Neural progenitor cell (in vitro differentiated cells): ENCODE measurements around the gene FIGLA. TPM values are rescaled to one million over a fixed set of nuclear protein-coding genes. Genes with fewer than 3 reads are reported as not detected.
A peak's percentile ranks its signal among the peaks of the same experiment; 100 is the strongest.

Experiments
- DNase-seq: peaks from one replicate; pipeline ENCODE4 v3.0.0-alpha.2; 2016; ENCODE audit warnings: low spot score
- H2AFZ ChIP-seq: fragments of 200-600 bp; sonication (generic); replicated peaks from 2 replicates; pipeline ENCODE4 v1.6.1; 2016; ENCODE audit warnings: antibody characterized with exemption
- H3F3A ChIP-seq: fragments of 200-600 bp; sonication (generic); 2 replicates; pipeline ENCODE4 v1.6.1; 2016; ENCODE audit warnings: antibody characterized with exemption, low read depth
- H3K27ac ChIP-seq: fragments of 200-600 bp; sonication (generic); 2 replicates; pipeline ENCODE4 v1.5.1; 2016; ENCODE audit warnings: mild to moderate bottlenecking
- H3K27me3 ChIP-seq: fragments of 200-600 bp; sonication (generic); 2 replicates; pipeline ENCODE4 v1.6.1; 2016; ENCODE audit warnings: mild to moderate bottlenecking, moderate library complexity
- H3K36me3 ChIP-seq: fragments of 200-600 bp; sonication (generic); 2 replicates; pipeline ENCODE4 v1.5.1; 2016
- H3K4me1 ChIP-seq: fragments of 200-600 bp; sonication (generic); 2 replicates; pipeline ENCODE4 v1.6.1; 2016; ENCODE audit warnings: mixed run types
- H3K4me2 ChIP-seq: fragments of 200-600 bp; sonication (generic); 2 replicates; pipeline ENCODE4 v1.6.1; 2016
- H3K4me3 ChIP-seq: fragments of 200-600 bp; sonication (generic); 2 replicates; pipeline ENCODE4 v1.5.1; 2016
- H3K79me2 ChIP-seq: fragments of 200-600 bp; sonication (generic); 2 replicates; pipeline ENCODE4 v1.6.1; 2016; ENCODE audit warnings: low read depth
- H3K9ac ChIP-seq: fragments of 200-600 bp; sonication (generic); 2 replicates; pipeline ENCODE4 v1.6.1; 2016
- H3K9me3 ChIP-seq: fragments of 200-600 bp; sonication (generic); 2 replicates; pipeline ENCODE4 v1.5.1; 2016; ENCODE audit warnings: low read depth
- H4K20me1 ChIP-seq: fragments of 200-600 bp; sonication (generic); 2 replicates; pipeline ENCODE4 v1.6.1; 2016; ENCODE audit warnings: low read depth
- H3K27ac Mint-ChIP-seq: 3 replicates; pipeline ENCODE4 v1.8.0; 2021; ENCODE audit warnings: mixed read lengths
- H3K27me3 Mint-ChIP-seq: 2 replicates; pipeline ENCODE4 v1.8.0; 2022; ENCODE audit warnings: low read depth, mild to moderate bottlenecking, inconsistent platforms, moderate library complexity, mixed read lengths; ENCODE audit not compliant: insufficient read depth
- H3K36me3 Mint-ChIP-seq: 3 replicates; pipeline ENCODE4 v1.8.0; 2021; ENCODE audit warnings: mixed read lengths
- H3K4me1 Mint-ChIP-seq: 3 replicates; pipeline ENCODE4 v1.8.0; 2021; ENCODE audit warnings: mixed read lengths
- H3K4me3 Mint-ChIP-seq: 3 replicates; pipeline ENCODE4 v1.8.0; 2021; ENCODE audit warnings: mild to moderate bottlenecking, moderate library complexity, mixed read lengths
- H3K9me3 Mint-ChIP-seq: 3 replicates; pipeline ENCODE4 v1.8.0; 2020; ENCODE audit warnings: mixed read lengths
- EZH2 ChIP-seq: fragments of 200-600 bp; sonication (generic); IDR thresholded peaks from 2 replicates; pipeline ENCODE4 v1.6.1; 2017; ENCODE audit warnings: antibody characterized with exemption, mild to moderate bottlenecking, moderate library complexity
- EZH2phosphoT487 ChIP-seq: fragments of 200-600 bp; sonication (generic); IDR thresholded peaks from 2 replicates; pipeline ENCODE4 v1.6.1; 2017; ENCODE audit warnings: antibody characterized with exemption
- total RNA-seq: library from RNA; depleted of rRNA; stranded (reverse); fragments of >200 nt; gene quantifications from 2 replicates; pipeline ENCODE4 v1.2.3, GENCODE V29; 2015; ENCODE audit warnings: low replicate concordance
- TF ChIP-seq, protein P1 (sequence below): fragments of 200-600 bp; sonication (generic); IDR thresholded peaks from 2 replicates; pipeline ENCODE4 v1.5.1; 2017; ENCODE audit warnings: antibody characterized with exemption, mild to moderate bottlenecking

Gene FIGLA
- total RNA-seq, 1 donor from 2014 or later = not detected

DNA sequence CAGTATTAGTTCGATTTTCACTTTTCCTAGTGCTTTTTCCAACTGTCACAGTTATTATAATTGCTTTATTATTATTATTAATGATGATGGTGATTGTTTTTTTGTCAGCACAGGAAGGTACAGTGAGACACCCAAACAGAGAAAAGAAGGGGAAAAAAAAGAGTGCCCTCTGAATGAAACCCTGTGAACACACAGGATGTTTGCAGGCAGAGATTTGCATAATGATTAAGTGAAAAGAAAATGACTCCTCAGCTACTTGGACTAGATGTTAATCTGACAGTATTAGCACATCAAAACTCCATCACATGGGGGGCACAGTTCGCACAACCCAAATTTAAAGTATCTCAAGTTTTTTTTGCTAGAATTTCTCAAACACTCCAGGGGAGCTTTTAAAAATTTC, 55.4 kb downstream of the FIGLA start:
- no peaks in the 10 kb centered on the region for H3K9me3 Mint-ChIP-seq
- Histone ChIP-seq H3K79me2 (peaks cover 94% of the 10 kb centered on the region), H4K20me1 (peaks cover 80% of the 10 kb centered on the region), H2AFZ (no peak overlapping the region), H3K27me3 (no peaks in the 10 kb centered on the region), H3K9ac (no peak overlapping the region), H3K36me3 (no peaks in the 10 kb centered on the region), H3K9me3 (no peaks in the 10 kb centered on the region), H3K4me3 (no peak overlapping the region), H3K4me2 (peak overlapping the region; percentile 71), H3K4me1 (peaks cover 52% of the 10 kb centered on the region), H3K27ac (no peak overlapping the region), H3F3A (peaks cover 44% of the 10 kb centered on the region)
- H3K4me1 Mint-ChIP-seq = peaks cover 58% of the 10 kb centered on the region
- TF ChIP-seq, protein P1, sequence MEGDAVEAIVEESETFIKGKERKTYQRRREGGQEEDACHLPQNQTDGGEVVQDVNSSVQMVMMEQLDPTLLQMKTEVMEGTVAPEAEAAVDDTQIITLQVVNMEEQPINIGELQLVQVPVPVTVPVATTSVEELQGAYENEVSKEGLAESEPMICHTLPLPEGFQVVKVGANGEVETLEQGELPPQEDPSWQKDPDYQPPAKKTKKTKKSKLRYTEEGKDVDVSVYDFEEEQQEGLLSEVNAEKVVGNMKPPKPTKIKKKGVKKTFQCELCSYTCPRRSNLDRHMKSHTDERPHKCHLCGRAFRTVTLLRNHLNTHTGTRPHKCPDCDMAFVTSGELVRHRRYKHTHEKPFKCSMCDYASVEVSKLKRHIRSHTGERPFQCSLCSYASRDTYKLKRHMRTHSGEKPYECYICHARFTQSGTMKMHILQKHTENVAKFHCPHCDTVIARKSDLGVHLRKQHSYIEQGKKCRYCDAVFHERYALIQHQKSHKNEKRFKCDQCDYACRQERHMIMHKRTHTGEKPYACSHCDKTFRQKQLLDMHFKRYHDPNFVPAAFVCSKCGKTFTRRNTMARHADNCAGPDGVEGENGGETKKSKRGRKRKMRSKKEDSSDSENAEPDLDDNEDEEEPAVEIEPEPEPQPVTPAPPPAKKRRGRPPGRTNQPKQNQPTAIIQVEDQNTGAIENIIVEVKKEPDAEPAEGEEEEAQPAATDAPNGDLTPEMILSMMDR = no peak
- TF ChIP-seq EZH2 = no peak
- no peak for TF ChIP-seq EZH2phosphoT487
- peak overlapping the region; percentile 61 for H3K27ac Mint-ChIP-seq
- DNase-seq = no peak
- peaks cover 7% of the 10 kb centered on the region for H3K27me3 Mint-ChIP-seq
- H3K36me3 Mint-ChIP-seq = peaks cover under 1% of the 10 kb centered on the region
- no peak overlapping the region for H3K4me3 Mint-ChIP-seq

DNA sequence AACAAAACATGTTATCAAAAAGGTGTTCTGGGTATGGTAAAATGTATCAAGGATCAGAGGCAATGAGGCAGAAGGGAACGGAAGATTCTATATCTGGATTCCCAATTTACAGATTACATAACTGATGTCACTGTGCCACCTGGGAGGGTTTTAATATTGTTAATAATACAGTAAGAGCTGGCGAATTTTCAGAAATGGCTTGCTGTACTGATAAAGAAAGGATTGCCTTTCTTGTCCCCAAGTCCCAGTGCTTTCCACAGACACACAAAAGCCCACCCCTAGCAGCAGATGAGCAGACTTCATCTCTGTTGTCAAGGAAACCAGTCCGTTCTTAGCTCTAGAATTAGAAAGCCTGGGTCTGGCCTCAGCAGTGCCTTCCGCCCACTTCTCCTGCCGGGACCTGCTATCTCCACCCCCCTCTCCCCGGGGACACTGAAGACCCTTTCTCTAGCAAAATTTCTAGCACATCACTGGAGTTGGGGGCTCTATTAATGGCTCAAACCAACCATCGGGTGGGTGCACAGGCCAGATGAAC, 56.7 kb downstream of the FIGLA start:
- no peaks in the 10 kb centered on the region for H3K9me3 ChIP-seq
- H3K27ac ChIP-seq = no peak overlapping the region
- no peak overlapping the region for H3K9ac ChIP-seq
- Mint-ChIP-seq H3K36me3 (peaks cover 3% of the 10 kb centered on the region), H3K4me3 (peak overlapping the region; percentile 73), H3K27ac (peak overlapping the region; percentile 81), H3K9me3 (no peaks in the 10 kb centered on the region), H3K4me1 (peaks cover 64% of the 10 kb centered on the region), H3K27me3 (peaks cover 7% of the 10 kb centered on the region)
- no peaks in the 10 kb centered on the region for H3K36me3 ChIP-seq
- TF ChIP-seq EZH2phosphoT487 (no peak), EZH2 (no peak)
- TF ChIP-seq, protein P1 = no peak
- no peak overlapping the region for H2AFZ ChIP-seq
- DNase-seq = peak; percentile 58
- peaks cover 94% of the 10 kb centered on the region for H3K79me2 ChIP-seq
- no peaks in the 10 kb centered on the region for H3K27me3 ChIP-seq
- peaks cover 52% of the 10 kb centered on the region for H3K4me1 ChIP-seq
- H4K20me1 ChIP-seq = peaks cover 86% of the 10 kb centered on the region
- H3F3A ChIP-seq = peaks cover 36% of the 10 kb centered on the region
- H3K4me3 ChIP-seq = peak overlapping the region; percentile 11
- peak overlapping the region; percentile 71 for H3K4me2 ChIP-seq

DNA sequence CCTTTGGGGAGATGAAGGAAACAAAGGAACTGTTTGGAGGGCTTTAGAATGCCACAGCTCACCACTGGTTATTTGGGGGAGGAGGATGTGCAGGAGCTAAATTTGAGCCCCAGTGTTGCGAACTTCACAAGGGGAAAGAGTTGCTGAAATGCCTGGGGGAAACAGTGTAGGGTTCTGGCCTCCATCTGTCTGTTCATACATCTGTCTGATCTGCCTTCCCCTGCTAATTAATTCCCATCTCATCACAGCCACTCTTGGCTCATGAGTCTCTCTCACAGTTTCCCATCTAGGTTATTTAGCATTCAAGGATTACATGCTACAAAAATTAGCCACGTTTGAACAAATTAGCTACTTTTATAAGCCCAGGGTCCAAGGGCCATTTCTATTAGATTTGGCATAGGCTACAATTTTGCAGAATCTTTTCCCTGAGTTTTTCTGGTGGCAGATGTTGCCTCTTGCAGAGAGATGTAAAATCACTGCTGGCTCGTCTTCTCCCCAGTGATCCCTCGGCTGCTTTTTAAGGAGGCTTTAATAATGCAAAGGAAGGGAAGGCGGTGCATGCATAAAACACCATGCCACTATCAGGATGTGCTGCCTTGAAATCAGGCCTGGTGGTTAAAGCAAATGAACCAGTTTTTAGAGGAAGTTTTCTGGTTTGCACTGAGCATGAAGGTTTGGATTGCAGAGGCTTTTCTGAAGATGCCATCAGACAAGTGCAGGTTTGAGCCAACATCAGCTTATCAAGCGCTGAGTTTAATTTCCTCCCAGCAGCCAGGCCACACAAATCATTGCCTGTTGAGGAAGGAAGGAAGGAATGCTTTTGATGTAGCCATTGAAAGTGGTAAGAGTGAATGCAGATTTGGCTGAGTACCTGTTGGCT, 57.4 kb downstream of the FIGLA start:
- peaks cover 94% of the 10 kb centered on the region for H3K79me2 ChIP-seq
- H3K27me3 ChIP-seq = no peaks in the 10 kb centered on the region
- H2AFZ ChIP-seq = no peak overlapping the region
- Mint-ChIP-seq H3K27ac (peak overlapping the region; percentile 11), H3K4me3 (peak overlapping the region; percentile 73), H3K9me3 (no peaks in the 10 kb centered on the region), H3K27me3 (peaks cover 7% of the 10 kb centered on the region), H3K4me1 (peaks cover 62% of the 10 kb centered on the region), H3K36me3 (peaks cover 3% of the 10 kb centered on the region)
- no peaks in the 10 kb centered on the region for H3K36me3 ChIP-seq
- TF ChIP-seq EZH2 = no peak
- no peak for TF ChIP-seq EZH2phosphoT487
- TF ChIP-seq, protein P1 = no peak
- H3K9ac ChIP-seq = no peak overlapping the region
- H4K20me1 ChIP-seq = peaks cover 86% of the 10 kb centered on the region
- peak overlapping the region; percentile 43 for H3K27ac ChIP-seq
- H3K4me3 ChIP-seq = peak overlapping the region; percentile 11
- peak overlapping the region; percentile 71 for H3K4me2 ChIP-seq
- peaks cover 32% of the 10 kb centered on the region for H3F3A ChIP-seq
- H3K9me3 ChIP-seq = no peaks in the 10 kb centered on the region
- DNase-seq = no peak
- peaks cover 47% of the 10 kb centered on the region for H3K4me1 ChIP-seq
